Stimulated activated CD8-positive, alpha-beta memory T cell treated with anti-CD3 and anti-CD28 coated beads, Interleukin-4, amount 100 ng/mL, for 1 hour (primary cell): ENCODE data around the gene SLC2A10.

ENCODE experiments used
- DNase-seq, 2 donors: peaks; one replicate each; pipeline ENCODE4 v3.0.0-alpha.2; 2020; ENCODE audit warnings: low read depth in 2 of 2, low spot score in 1 of 2

The SLC2A10 gene

DNA sequence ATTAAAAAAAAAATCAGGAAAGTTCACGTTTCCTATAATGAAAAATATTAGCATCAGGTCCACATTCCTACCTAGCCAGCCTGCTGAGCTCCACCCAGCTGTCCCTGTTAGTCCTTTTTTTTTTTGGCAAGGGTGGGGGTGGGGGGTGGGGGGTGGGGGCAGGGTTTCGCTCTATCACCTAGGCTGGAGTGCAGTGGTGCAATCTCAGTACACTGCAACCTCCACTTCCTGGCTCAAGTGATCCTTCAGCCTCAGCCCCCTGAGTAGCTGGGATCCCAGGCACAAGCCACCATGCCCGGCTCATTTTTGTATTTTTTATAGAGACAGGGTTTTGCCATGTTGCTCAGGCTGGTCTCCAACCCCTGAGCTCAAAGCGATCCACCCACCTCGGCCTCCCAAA lies 7.5 kb upstream of the SLC2A10 start:
- no peak for DNase-seq

DNA sequence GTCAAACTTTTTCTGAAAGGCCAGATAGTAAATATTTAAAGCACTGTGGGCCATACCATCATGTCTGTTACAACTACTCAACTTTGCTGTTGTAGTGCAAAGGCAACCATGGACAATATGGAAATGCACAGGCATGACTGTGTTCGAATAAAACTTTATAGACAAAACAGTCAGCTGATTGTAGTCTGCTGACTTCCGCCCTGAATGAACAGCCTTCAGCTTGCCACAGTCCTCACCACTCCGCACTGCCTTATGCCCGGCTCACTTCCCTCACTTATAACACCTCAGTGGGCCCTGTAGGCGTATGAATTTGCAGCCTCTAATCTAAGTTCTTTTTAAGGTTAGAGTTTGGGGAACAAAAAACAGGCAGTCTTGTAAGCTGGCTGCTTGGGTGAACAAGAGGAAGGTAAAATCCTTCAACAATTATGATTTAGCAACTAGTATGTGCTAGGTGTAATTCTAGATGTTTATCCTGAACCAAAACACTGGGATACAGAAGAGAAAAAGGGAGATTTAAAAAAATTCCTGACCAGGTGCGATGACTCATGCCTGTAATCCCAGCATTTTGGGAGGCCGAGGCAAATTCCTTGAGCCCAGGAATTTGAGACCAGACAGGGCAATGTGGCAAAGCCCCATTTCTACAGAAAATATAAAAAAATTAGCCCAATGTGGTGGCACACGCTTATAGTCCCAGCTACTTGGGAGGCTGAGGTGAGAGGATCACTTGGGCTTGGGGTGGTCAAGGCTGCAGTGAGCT lies 6.8 kb upstream of the SLC2A10 start:
- DNase-seq = no peak

DNA sequence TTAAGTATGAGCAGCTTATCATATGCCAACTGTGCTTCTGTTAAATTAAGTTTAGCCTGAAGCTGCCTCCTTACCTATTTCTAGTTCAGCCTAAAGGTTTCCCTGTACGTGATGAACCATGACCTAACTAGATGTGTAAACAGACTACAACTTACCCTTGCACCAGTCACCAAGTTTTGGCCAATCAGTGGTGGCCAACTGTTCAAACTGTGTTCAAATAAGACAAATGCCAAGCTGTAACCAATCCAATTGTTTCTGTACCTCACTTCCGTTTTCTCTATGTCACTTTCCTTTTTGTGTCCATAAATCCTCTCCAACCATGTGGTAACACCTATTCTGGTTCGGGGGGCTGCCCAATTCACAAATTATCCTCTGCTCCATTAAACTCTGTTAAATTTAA lies 6.0 kb upstream of the SLC2A10 start:
- DNase-seq = no peak

DNA sequence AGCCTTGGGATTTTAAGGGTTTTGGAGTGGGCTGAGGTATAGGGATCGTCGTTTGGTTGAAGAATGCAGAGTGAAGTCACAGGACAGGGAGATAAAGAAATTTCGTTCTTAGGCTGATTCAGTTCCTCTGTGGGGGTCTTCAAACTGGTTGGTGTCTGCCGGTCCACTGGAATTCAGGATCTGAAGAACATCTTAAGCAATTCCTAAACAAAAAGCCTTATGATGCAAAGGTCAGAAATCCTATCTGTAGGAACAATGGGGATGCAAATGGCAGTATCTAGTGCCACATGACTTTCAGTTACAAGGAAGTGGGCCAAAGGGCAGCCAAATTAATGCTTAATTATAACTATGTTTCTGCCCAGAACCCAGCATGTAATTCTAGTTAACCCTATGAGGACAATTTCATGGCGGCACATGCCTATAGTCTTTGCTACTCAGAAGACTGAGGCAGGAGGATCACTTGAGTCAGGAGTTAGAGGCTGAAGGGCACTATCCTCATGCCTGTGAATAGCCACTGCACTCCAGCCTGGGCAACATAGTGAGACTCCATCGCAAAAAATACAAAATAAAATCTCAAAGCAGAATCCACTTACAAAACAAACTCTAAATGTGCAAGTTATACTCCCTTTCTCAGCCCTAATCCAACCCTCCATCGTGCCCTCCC lies 4.6 kb upstream of the SLC2A10 start:
- no peak for DNase-seq

DNA sequence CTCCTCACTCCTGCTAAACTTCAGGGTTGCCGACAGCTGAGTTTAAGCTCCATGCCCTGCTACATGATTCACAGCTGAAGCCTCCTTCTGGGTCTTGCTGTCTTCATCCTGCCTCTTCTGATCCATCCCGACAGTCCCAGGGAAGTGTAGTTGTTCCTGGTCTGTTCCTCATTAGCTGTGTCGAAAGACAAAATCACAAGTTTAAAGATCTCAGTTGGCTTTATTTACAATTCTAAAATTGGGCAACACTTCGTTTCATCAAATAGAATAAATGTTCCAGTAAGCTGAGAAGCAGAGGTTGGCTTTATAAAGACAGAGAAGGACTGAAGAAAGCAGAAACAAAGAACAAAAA lies 4.1 kb upstream of the SLC2A10 start:
- DNase-seq = no peak

DNA sequence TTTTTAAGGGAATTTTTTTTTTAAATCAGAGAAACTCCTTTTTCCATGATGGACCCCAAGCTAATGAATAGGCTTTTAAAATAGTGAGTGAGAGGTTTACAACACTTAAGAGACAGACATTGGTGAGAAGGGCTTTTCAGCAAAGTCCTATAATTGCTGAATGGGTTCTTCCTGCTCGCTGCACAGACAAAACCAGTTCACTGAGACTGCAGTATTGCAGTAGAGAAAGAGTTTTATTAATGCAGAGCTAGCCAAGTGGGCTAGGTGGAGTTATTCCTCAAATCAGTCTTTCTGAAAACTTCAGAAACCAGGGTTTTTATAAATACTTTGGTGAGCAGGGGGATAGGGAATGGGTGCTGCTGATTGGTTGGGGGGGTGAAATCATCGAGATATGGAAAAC lies 3.2 kb upstream of the SLC2A10 start:
- no peak for DNase-seq

DNA sequence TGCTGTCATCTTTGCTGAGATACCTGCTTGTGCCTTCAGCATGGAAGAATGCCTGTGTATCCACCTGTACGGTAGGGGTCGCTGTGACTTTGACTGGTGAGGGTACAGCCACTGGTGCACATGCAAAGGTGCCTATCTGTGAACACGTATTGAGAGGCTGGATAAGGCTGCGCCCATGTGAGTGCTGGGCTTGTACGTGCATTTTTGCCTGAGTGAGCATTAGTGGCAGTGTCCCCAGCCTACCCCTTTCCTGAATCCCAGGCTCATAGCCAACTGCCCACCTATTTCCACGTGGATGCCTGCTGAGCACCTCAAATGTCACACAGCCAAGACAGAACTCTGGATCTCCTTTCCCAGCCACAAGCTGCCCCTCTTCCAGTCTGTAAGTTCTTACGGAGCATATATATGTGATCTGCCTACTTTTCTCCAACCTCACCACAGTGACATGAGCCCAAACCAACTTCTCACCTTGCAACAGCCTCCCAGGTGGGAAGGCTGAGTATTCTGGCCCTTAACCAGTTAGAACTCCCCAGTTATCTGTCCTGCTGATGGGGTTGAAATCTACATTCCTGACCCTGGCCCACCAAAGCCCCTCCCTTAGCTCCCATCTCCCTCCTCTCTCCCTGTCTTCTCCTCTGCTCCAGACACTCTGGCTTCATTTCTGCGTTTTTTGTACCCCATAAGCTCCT lies 1.1 kb upstream of the SLC2A10 start:
- no peak for DNase-seq

DNA sequence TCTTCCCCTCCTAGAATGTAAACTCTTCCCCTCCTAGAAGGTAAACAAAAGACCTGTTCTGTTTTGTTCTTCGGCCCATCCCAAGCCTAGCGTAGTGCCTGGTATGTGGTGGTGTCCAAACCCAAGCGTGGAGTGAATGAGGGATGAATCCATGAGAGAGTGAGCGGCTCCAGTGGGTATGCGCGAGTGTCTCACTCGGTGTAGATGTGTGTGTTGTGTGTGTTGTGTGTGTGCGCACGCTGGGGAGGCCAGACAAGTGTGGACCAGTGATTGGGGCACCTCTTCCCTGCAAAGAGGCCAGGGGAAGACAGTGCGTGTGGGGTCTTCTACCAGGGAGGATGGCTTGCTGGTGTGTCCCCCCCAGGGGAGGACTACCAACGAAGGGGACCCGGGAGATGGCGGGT lies 392 bp upstream of the SLC2A10 start:
- no peak for DNase-seq

DNA sequence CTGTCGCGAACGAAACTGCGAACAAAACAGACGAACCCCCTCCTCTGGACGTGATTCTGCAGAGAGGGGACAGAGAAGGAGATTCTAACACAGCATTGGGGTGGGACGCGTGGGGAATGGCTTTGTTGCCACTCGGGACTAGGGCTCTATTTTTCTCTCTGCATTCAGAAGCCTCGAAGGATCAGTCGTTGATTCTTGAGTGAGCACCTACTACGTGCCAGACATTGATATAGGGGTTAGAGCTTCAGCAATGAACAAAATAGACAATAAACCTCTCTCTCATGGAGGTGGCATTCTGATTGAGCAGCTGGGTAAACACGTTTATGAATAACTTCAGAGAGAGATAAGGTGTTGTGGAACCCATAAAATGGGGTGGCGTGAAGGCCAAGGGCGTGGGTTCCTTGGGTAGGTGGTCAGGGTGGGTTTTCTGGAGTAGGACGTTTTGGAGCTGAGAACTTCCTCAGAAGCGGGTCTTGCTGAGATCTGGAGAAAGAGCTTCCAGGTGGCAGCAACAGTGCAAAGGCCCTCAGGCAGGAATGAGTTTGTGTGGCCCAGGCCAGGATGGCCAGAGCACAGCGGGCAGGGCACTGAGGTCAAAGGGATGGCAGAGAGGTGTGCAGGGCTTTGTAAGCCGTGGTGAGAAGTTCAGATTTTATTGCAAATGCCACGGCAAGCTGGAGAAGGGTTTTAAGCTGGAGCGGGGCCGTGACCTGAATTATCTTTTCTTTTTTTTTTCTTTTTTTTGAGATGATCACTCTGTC lies 884 bp downstream of the SLC2A10 start:
- no peak for DNase-seq

DNA sequence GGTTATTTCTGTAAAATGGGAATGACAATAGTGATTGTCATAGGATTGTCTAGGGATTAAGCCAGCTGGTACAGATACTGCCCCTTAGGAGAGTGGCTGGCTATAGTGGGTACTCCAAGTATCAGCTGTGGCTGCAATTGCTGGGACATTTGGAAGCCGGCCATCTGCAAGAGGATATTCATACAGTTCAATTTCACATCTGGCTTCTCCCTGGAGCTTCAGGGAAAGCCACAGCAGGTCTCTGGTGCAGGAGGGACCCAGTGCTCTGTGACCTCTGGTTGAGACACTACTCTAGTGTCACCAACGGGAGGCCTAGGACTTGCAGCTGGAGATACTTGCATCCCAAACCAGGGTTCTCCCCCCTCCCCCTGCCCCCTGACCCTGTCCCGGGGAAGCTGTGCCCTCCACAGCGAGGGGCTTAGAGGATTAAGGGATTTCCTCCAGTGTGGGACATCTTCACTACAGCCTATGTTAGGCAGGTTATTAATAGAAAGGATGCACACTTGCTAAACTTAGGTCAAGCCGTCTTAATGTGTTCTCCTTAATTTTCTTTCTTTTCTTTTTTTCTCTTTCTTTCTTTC lies 2.7 kb downstream of the SLC2A10 start:
- no peak for DNase-seq

DNA sequence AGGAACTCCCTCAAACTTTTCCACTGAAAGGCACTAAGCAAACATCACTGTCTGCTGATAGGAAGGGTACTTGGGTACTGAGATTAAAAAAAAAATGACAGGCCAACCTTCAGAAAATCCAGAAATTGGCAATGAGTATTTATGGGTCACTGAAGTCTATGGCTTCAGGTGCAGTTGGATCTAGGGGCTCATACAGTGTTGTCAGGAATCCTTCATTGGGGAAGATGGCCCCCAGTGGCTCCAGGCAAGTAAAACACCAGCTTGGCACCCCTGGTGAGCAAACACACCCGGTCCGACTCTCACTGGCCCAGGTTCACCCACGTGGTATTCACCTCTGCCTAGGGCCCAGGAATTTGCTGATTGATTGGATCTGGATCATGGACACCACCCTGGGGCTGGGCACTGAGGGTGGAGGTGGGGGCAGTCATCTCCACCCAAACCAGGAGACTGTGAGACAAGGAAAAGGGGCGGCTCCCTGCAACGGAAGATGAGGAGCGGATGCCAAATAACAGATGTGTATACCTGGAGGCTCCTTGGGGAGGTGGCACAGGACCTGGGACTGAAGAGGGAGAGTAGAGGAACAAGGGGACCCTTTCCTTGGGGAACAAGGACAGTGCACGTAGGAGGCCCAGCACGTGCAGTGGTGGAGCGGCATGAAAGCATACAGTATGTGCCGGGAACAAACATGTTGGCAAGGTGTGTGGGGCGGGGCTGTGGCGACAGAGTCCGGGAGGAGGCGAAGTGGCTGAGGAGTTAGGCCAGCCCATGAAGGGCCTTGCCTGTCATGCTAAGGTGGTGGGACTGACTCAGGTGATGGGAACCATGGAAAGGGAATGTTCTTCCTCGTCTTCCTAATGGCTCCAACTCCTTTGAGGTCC lies 4.7 kb downstream of the SLC2A10 start:
- DNase-seq = no peak

DNA sequence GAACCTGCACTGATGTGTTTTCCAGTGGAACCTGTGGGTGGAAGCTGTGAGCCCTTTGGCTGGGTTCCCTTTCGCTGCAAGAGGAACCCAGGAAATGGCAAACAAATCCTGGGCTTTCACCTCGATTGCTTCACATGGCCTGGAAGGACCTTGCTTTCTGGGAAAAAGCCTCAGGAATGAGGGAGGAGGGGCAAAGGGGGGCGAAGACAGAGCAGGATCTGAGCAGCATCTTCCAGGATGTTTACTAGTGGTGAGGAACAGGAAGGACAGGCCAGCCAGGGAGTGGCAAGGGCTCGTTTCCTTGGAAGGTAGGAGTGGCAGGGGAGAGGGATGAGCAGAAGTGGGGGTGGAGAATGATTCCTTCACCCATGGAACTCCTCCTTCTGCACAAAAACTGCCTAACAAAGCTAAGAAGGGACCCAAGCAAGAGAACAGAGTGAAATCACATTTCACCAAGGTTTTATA lies 5.9 kb downstream of the SLC2A10 start:
- no peak for DNase-seq

DNA sequence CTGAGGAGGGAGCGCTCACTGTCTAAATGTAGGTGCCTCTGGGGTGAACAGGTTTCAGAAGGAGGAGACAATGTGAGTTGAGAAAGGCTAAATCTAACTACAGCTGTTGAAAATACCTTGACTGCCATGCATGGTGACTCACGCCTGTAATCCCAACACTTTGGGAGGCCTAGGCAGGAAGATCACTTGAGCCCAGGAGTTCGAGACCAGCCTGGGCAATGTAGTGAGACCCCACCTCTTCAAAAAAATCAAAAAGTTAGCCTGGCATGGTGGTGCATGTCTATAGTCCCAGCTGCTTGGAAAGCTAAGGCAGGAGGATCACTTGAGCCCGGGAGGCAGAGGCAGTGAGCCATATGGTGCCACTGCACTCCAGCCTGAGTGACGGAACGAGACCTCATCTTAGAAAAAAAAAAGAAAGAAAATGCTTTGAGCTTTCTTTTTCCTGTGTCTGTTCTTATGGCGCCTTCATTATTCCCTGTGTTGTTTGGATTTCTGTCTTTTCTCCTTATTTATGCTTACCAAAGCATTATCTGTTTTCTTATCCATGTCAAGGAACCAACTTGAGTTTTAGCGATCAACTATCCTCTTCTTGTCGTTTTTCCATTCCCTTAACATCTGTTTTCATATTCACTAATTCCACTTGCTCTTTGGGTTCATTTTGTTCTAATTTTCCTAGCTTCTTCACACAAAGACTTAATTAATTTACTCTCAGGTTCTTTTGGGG lies 8.5 kb downstream of the SLC2A10 start:
- DNase-seq = no peak

DNA sequence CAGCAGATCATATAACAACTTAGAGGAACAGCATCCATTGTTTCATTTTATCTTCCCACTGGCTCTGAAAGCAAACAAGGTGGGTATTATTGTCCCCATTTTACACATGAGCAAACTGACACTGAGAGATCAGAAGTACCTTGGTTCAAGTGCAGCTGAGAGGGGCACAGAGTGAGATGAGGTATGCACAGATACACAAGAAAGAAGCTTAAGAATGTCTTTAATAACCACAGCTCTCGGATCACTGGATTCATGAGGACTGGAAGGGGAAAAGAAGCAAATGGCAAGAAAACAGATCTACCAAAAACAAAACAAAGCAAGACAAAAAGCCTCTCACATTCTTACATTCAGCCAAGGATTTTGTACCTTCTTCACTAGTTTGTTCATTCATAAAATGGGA lies 10.6 kb downstream of the SLC2A10 start:
- DNase-seq = no peak

DNA sequence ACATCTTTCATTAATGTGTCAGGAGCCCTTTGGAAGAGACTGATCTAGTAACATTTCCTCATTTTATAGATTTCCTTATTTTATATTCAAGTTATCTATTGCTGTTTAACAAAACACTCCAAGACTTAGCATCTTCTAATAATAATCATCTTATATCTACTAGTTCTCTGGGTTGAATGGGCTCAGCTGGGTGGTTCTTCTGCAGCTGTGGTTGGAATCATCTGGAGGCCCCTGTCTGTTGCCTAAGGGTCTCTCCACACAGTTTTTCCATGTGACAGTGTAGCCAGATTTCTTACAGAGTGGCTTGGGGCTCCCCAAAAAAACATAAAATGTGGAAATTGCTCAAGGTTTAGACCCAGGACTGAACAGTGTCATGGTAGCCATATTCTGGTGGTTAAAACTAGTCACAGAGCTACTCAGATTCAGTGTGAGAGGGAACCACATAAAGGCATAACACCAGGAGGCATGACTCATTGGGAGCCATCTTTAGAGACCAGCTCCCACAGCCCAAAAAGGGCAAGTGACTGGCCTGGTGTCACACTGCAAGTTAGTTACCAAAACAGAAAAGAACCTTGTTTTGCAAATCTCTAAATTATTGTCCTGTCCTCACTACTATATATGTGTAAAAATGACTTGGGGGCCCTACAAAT lies 11.5 kb downstream of the SLC2A10 start:
- DNase-seq = no peak

DNA sequence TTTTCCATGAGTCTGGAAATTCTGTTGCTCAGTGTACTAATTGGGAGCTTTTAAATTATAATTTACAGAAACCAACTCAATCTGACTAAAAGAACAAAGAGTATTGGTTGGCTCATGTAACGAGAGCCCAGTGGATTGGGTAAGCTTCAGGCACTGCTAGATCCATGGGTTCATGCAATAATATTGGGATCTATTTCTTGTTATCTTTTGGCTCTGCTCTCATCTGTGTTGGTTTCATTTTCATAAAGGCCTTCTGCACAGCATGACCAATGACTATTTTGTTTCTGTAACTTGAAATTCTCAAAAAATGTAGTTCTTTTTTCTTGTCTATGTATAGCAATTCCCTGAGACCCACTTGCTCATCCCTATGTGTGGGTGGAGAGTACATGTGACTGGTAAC lies 12.0 kb downstream of the SLC2A10 start:
- no peak for DNase-seq

DNA sequence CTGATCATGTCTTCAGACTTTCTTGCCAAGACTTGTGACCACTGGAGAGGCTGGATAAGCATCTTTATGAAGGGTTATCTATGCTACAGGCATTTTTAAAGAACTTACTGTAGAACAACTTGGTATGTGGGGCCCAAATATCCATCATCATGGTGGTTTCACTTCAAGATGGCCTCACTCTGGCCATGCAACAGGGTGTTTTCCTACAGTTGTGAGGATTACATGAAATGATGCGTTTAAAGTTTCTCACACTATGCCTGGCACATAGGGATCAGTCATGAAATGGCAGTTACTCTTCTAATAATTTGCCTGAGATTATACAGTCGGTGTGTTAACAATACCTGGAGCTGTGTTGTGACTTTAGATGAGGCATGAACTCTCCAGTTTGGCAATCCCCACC lies 13.0 kb downstream of the SLC2A10 start:
- DNase-seq = no peak

DNA sequence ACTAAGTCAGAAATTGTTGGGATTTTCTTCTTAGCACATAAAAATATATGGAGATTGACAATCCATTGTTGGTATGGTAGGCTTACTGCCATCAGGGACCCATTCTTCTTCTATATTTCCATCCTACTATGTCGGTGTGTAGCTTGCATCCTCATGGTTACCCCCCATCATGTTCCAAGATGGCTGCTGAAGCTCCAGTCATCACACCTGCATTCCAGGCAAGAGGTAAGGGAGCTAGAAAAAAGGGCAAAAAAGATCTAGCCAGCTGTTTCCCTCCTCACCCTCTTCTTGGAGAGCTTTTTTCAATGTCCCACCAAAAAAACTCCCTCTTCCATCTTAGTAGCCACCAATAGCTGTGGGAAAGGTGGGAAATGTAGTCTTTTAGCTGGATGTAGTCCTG lies 13.6 kb downstream of the SLC2A10 start:
- DNase-seq = no peak

DNA sequence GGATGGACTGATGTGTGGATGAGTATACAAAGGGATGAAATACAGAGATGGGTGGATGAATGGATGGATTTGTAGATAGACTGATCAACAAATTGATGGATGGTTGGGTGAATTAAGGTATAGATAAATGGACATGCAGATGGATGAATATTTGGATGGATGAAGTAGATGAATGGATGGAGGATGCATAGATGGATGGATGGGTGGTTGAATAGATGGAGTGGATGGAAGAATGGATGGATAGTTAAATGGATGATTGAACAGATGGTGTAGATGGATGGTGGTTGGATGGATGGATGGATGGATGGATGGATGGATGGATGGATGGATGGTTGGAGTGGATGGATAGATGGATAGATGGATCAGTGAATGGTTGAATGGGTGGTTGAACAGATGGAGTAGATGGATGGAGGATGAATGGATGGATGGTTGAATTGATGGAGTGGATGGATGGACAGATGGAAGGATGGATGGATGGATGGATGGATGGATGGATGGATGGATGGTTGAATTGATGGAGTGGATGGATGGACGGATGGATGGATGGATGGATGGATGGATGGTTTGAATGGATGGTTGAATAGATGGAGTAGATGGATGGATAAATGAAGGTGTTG lies 15.0 kb downstream of the SLC2A10 start:
- DNase-seq = no peak
